SK-N-SH (cell line): ENCODE measurements around the gene EDN2. TPM values are rescaled to one million over a fixed set of nuclear protein-coding genes. Genes with fewer than 3 reads are reported as not detected.

Experiments
- CTCF ChIA-PET: fragments of 300-600, 350-600 bp; formaldehyde crosslinking; extraction: SDS; loops from one replicate; lab custom pipeline; 2021; lab: Yijun Ruan, JAX
- POLR2A ChIA-PET: fragments of 350-600 bp; sonication (Branson Sonifier 250); formaldehyde crosslinking; extraction: SDS; loops from one replicate; lab custom pipeline; 2020; ENCODE audit warnings: antibody characterized with exemption, inconsistent platforms; lab: Yijun Ruan, JAX
- DNase-seq: peaks from one replicate; pipeline ENCODE4 v3.0.0; 2012
- H2AFZ ChIP-seq: fragments of 200-600 bp; sonication (generic); 2 replicates; pipeline ENCODE4 v1.8.1; 2016; ENCODE audit warnings: antibody characterized with exemption, mild to moderate bottlenecking, low read depth
- H3F3A ChIP-seq: fragments of 200-600 bp; sonication (generic); replicated peaks from 2 replicates; pipeline ENCODE3; 2016; ENCODE audit warnings: antibody characterized with exemption, mild to moderate bottlenecking; ENCODE audit not compliant: insufficient read depth
- H3K27ac ChIP-seq, 2 experiments: fragments of 200-500 bp in 1 of 2; fragments of 200-600 bp in 1 of 2; sonication (Bioruptor generic) in 1 of 2; sonication (generic), shearing (Covaris generic) in 1 of 2; 2 replicates each; pipeline versions ENCODE4 v1.5.1 to v1.6.1; 2014 to 2016; ENCODE audit warnings: low read depth in 2 of 2, inconsistent platforms in 1 of 2, low read length in 1 of 2, mild to moderate bottlenecking in 1 of 2, mixed read lengths in 1 of 2
- H3K27me3 ChIP-seq: fragments of 200-600 bp; sonication (generic), shearing (Covaris generic); 2 replicates; pipeline ENCODE4 v1.6.1; 2016; ENCODE audit warnings: mixed run types; ENCODE audit not compliant: insufficient read depth
- H3K36me3 ChIP-seq, 2 experiments: fragments of 200-500 bp in 1 of 2; fragments of 200-600 bp in 1 of 2; sonication (Bioruptor generic) in 1 of 2; sonication (generic) in 1 of 2; replicated peaks in 1 of 2; 2 replicates each; pipeline versions ENCODE3 to v1.5.1; 2014 to 2016; ENCODE audit warnings: low read length in 1 of 2, mild to moderate bottlenecking in 1 of 2; ENCODE audit not compliant: insufficient read depth in 2 of 2, control insufficient read depth in 1 of 2
- H3K4me1 ChIP-seq, 2 experiments: fragments of 200-500 bp in 1 of 2; fragments of 200-600 bp in 1 of 2; sonication (Bioruptor generic) in 1 of 2; sonication (generic), shearing (Covaris generic) in 1 of 2; 2 replicates each; pipeline versions ENCODE4 v1.5.1 to v1.6.1; 2014 to 2016; ENCODE audit warnings: low read depth in 1 of 2, low read length in 1 of 2, mixed run types in 1 of 2; ENCODE audit not compliant: insufficient read depth in 2 of 2, control insufficient read depth in 1 of 2
- H3K4me2 ChIP-seq: fragments of 200-600 bp; sonication (generic), shearing (Covaris generic); 2 replicates; pipeline ENCODE4 v1.6.1; 2017; ENCODE audit warnings: mixed run types
- H3K4me3 ChIP-seq, 2 experiments: fragments of 200-500 bp in 1 of 2; fragments of 200-600 bp in 1 of 2; sonication (Bioruptor generic) in 1 of 2; sonication (generic), shearing (Covaris generic) in 1 of 2; 2 replicates each; pipeline versions ENCODE4 v1.5.1 to v1.8.1; 2014 to 2016; ENCODE audit warnings: low read depth in 2 of 2, inconsistent platforms in 1 of 2, low read length in 1 of 2, mild to moderate bottlenecking in 1 of 2, mixed read lengths in 1 of 2, moderate library complexity in 1 of 2
- H3K79me2 ChIP-seq: fragments of 200-600 bp; sonication (generic); 2 replicates; pipeline ENCODE4 v1.8.1; 2017; ENCODE audit warnings: mild to moderate bottlenecking; ENCODE audit not compliant: insufficient read depth
- H3K9ac ChIP-seq: fragments of 200-600 bp; sonication (generic); 2 replicates; pipeline ENCODE4 v1.6.1; 2017; ENCODE audit warnings: mixed run types
- H3K9me2 ChIP-seq: fragments of 200-600 bp; sonication (generic); 2 replicates; pipeline ENCODE4 v1.6.1; 2017; ENCODE audit warnings: mixed run types
- H3K9me3 ChIP-seq: fragments of 200-600 bp; sonication (generic); 2 replicates; pipeline ENCODE4 v1.6.1; 2017; ENCODE audit warnings: mixed run types, mild to moderate bottlenecking, moderate library complexity
- H4K20me1 ChIP-seq: fragments of 200-600 bp; sonication (generic); 2 replicates; pipeline ENCODE4 v1.6.1; 2017; ENCODE audit warnings: mild to moderate bottlenecking, mixed run types; ENCODE audit not compliant: insufficient read depth
- ELF1 ChIP-seq: IDR thresholded peaks from 2 replicates; pipeline ENCODE4 v1.4.0; 2012
- GATA2 ChIP-seq: sonication (generic); formaldehyde crosslinking; IDR thresholded peaks from 2 replicates; pipeline ENCODE4 v1.5.0; 2020; ENCODE audit warnings: mild to moderate bottlenecking, missing genetic modification reagents
- MEF2A ChIP-seq: IDR thresholded peaks from 2 replicates; pipeline ENCODE4 v1.4.0; 2012; ENCODE audit warnings: low read depth, borderline replicate concordance
- MXI1 ChIP-seq: IDR thresholded peaks from 2 replicates; pipeline ENCODE4 v1.6.1; 2012; ENCODE audit warnings: mild to moderate bottlenecking, low read depth, low read length, improper control_type of control experiment
- POLR2AphosphoS5 ChIP-seq: IDR thresholded peaks from 2 replicates; pipeline ENCODE4 v1.6.1; 2012; ENCODE audit warnings: low read depth, low read length
- RAD21 ChIP-seq: IDR thresholded peaks from 2 replicates; pipeline ENCODE4 v1.6.1; 2012; ENCODE audit warnings: mild to moderate bottlenecking, low read length
- RXRA ChIP-seq: IDR thresholded peaks from 2 replicates; pipeline ENCODE4 v1.4.0; 2012; ENCODE audit warnings: low read depth, mild to moderate bottlenecking, borderline replicate concordance
- WGBS: methylation state at CpG from one replicate; pipeline ENCODE4 v1.1.6; 2017; ENCODE audit warnings: low lambda C conversion rate; 5-methylcytosine and 5-hydroxymethylcytosine counted together
- polyA plus RNA-seq, 3 experiments: library from polyadenylated mRNA; depleted of rRNA; stranded (reverse); fragments of >200 nt; gene quantifications; 2 replicates each; pipeline ENCODE4 v1.2.3, GENCODE V29; 2012

Gene EDN2
- polyA plus RNA-seq, 1 of the 3 experiments (the other 2 are of a cell fraction): 0.97 TPM

DNA sequence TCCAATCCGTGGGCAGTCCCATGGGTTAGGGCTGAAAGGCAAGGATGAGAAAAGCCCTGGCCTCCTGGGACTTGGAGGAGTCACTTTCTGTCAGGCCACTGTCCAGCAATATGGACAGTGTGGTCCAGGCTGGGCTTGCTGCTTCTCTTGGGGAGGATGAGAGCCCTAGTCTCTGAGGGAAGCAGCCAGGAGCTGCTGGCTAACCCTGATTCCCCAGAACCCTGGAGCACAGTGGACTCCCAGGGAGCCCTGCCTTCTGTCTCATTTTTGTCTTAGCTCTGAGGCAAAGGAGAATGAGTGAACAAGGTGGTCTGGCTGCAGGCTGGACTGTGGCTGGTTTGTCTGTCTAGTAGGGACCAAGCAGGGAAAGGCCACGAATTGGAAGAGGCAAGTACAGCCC is 23.8 kb upstream of the EDN2 start:
- WGBS: 64% methylated on average over 2 of the region's 2 CpGs
- no peak overlapping the region for H3K4me3 ChIP-seq
- no peak for TF ChIP-seq POLR2AphosphoS5
- ChIA-PET POLR2A (no interaction called here), CTCF (interaction anchor here (0.8 to 2.0 kb wide), 6 partner anchors 8 to 241 kb away, joined by 3 to 9 read pairs (median 4); no protein-coding TSS in a partner anchor)
- no peak overlapping the region for H3K4me2 ChIP-seq
- H3K9ac ChIP-seq: no peak overlapping the region
- DNase-seq: no peak
- H4K20me1 ChIP-seq: no peaks in the 10 kb centered on the region
- H3K4me1 ChIP-seq: peaks cover 0 to 51% of the 10 kb centered on the region in 2 experiments; a peak in 2 of 4 replicates
- no peak overlapping the region; a peak in 1 of 4 replicates for H3K27ac ChIP-seq
- no peaks in the 10 kb centered on the region for H3K9me2 ChIP-seq
- H3K9me3 ChIP-seq: no peaks in the 10 kb centered on the region
- H3K36me3 ChIP-seq: no peaks in the 10 kb centered on the region
- no peaks in the 10 kb centered on the region for H3K79me2 ChIP-seq
- no peaks in the 10 kb centered on the region for H3K27me3 ChIP-seq
- peaks cover 7% of the 10 kb centered on the region for H3F3A ChIP-seq
- no peak overlapping the region for H2AFZ ChIP-seq

DNA sequence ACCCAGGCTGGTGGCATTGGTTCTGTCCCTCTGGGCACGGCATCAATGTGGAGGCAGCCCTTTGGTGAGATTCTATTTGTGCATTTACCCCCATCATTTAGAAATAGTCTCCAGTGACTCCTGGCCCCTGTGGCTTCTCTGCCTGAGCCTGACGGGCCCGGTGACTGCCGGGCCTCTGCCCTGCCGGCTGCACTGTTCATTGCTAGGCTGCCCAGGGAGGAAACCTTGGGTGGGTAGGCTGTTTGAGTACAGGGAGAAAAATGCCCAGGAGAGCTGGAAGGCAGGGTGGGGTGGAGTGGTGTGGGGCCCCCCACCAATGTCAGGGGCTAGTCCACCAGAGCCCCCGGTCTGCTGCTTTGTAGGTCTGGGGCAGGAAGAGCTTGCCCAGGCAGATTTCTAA is 23.4 kb upstream of the EDN2 start:
- peaks cover 7% of the 10 kb centered on the region for H3F3A ChIP-seq
- H3K27ac ChIP-seq: no peak overlapping the region; a peak in 1 of 4 replicates
- no peak for TF ChIP-seq MXI1
- H3K27me3 ChIP-seq: no peaks in the 10 kb centered on the region
- H2AFZ ChIP-seq: no peak overlapping the region
- no peaks in the 10 kb centered on the region for H4K20me1 ChIP-seq
- no peak for DNase-seq
- 94% methylated on average over 2 of the region's 6 CpGs for WGBS
- POLR2A ChIA-PET: no interaction called here
- no peaks in the 10 kb centered on the region for H3K9me3 ChIP-seq
- no peak overlapping the region for H3K4me3 ChIP-seq
- no peak overlapping the region for H3K9ac ChIP-seq
- H3K79me2 ChIP-seq: no peaks in the 10 kb centered on the region
- no peaks in the 10 kb centered on the region for H3K9me2 ChIP-seq
- H3K36me3 ChIP-seq: no peaks in the 10 kb centered on the region
- no peak overlapping the region for H3K4me2 ChIP-seq
- peaks cover 0 to 51% of the 10 kb centered on the region in 2 experiments; a peak in 2 of 4 replicates for H3K4me1 ChIP-seq
- CTCF ChIA-PET: interaction anchor here (0.7 to 2.0 kb wide), 6 partner anchors 9 to 240 kb away, joined by 3 to 9 read pairs (median 4); no protein-coding TSS in a partner anchor

DNA sequence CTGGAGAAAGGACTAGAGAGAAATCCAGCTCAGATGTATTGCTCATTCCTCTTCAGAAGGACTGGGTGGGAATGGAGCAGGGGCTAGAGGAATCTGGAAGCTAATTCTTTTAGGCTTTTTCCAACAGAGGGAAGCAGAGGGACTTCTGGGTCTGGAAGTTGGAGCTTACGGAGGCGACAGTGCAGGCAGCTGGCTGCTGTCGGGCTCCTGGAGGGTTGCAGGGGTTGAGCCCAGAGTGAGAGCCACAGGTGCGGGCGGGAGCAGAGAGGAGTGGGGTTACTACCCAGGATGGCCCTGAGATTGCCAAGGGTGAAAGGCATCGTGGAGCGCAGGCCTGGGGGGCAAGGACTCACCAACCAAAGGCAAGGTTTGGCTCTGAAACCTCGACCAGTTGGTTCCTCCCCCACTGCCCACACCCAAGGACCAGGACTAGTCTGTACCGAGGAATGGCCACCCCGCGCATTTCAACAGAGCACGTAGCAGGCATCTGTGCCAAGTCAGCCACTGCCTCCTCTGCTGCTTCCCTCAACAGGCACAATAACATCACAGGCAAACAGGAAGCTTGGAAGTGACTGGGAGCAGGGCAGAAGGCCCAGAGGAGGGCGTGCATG is 22.7 kb upstream of the EDN2 start:
- H3K4me3 ChIP-seq: no peak overlapping the region
- H3K79me2 ChIP-seq: no peaks in the 10 kb centered on the region
- DNase-seq: no peak
- H3K4me2 ChIP-seq: no peak overlapping the region
- TF ChIP-seq MEF2A (no peak), RAD21 (no peak), RXRA (no peak), ELF1 (no peak), GATA2 (CRISPR knock-in tag) (no peak)
- ChIA-PET CTCF (interaction anchor here (0.5 to 2.0 kb wide), 7 partner anchors 9 to 1340 kb away, joined by 3 to 9 read pairs (median 3); no protein-coding TSS in a partner anchor), POLR2A (interaction anchor here (0.5 kb wide), 1 partner anchor 23 kb away, joined by 3 read pairs; no protein-coding TSS in a partner anchor)
- no peaks in the 10 kb centered on the region for H3K9me3 ChIP-seq
- H3F3A ChIP-seq: peaks cover 7% of the 10 kb centered on the region
- H2AFZ ChIP-seq: no peak overlapping the region
- H3K27ac ChIP-seq: no peak overlapping the region; a peak in 1 of 4 replicates
- no peaks in the 10 kb centered on the region for H3K9me2 ChIP-seq
- H4K20me1 ChIP-seq: no peaks in the 10 kb centered on the region
- WGBS: 97% methylated on average over 9 of the region's 13 CpGs
- no peaks in the 10 kb centered on the region for H3K27me3 ChIP-seq
- no peaks in the 10 kb centered on the region for H3K36me3 ChIP-seq
- peaks cover 0 to 57% of the 10 kb centered on the region in 2 experiments; a peak in 2 of 4 replicates for H3K4me1 ChIP-seq
- H3K9ac ChIP-seq: no peak overlapping the region
